ENCODE measurements around the gene APEH. TPM values are rescaled to one million over a fixed set of nuclear protein-coding genes. Genes with fewer than 3 reads are reported as not detected.

Gene APEH
- total and polyA plus RNA-seq, 12 donors, result 18.2 to 140 (median 108) TPM

DNA sequence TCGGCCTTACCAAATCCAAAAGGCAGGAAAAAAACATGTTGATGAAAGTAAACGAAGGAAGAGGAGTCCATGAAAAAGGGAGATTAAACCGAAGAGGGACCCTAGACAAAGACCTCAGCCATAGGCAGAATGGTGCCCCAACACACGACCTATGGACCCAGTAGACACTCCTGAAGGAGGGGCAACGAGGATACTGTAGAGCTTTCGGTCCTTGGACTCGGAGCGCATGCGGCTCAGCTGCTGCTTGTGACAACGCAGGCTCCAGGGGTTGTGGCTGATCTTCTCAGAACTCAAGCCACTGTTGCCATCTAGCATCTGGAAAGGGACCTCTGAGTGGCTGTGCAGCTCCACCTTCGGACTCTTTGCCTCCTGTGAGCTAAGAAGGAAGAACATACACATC is 58.4 kb downstream of the APEH start:
- H3K27me3 ChIP-seq, result no peaks in the 10 kb centered on the region
- H3K4me3 ChIP-seq, result no peak overlapping the region
- no peaks in the 10 kb centered on the region for H3K9me3 ChIP-seq
- DNase-seq (no peak), ATAC-seq (no peak)
- H3K4me1 ChIP-seq, result no peaks in the 10 kb centered on the region
- TF ChIP-seq, protein P1, sequence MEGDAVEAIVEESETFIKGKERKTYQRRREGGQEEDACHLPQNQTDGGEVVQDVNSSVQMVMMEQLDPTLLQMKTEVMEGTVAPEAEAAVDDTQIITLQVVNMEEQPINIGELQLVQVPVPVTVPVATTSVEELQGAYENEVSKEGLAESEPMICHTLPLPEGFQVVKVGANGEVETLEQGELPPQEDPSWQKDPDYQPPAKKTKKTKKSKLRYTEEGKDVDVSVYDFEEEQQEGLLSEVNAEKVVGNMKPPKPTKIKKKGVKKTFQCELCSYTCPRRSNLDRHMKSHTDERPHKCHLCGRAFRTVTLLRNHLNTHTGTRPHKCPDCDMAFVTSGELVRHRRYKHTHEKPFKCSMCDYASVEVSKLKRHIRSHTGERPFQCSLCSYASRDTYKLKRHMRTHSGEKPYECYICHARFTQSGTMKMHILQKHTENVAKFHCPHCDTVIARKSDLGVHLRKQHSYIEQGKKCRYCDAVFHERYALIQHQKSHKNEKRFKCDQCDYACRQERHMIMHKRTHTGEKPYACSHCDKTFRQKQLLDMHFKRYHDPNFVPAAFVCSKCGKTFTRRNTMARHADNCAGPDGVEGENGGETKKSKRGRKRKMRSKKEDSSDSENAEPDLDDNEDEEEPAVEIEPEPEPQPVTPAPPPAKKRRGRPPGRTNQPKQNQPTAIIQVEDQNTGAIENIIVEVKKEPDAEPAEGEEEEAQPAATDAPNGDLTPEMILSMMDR (IDR thresholded peaks at IDR 0.05), result no peak
- WGBS, 2 donors, result 92 to 94% methylated on average over 11 of the region's 11 CpGs
- H3K36me3 ChIP-seq, result peaks cover 0 to 100% (median 40%) of the 10 kb centered on the region in 9 donors
- H3K27ac ChIP-seq, result no peak overlapping the region
- intact Hi-C loops (cut with DNase I), result no loop called here

DNA sequence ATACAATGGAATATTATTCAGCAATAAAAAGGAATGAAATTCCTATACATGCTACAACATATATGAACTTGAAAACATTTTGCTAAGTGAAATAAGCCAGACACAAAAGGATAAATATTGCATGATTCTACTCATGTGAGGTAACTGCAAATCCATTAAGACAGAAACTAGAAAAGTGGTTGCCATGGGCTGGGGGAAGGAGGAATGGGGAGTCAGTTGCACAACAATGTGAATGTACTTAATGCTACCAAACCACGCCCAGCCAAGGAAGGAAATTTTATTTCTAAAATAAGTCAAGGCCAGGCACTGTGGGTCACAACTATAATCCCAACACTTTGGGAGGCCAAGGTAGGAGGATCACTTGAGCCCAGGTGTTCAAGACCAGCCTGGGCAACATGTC is 59.4 kb downstream of the APEH start:
- intact Hi-C loops (cut with DNase I), result no loop called here
- no peak overlapping the region for H3K4me3 ChIP-seq
- ATAC-seq (no peak), DNase-seq (no peak)
- H3K36me3 ChIP-seq, result peaks cover 0 to 100% (median 40%) of the 10 kb centered on the region in 9 donors
- no peaks in the 10 kb centered on the region for H3K9me3 ChIP-seq
- 79 to 89% methylated on average over 1 of the region's 1 CpG for WGBS, 2 donors
- H3K27me3 ChIP-seq, result no peaks in the 10 kb centered on the region
- H3K27ac ChIP-seq, result no peak overlapping the region
- no peaks in the 10 kb centered on the region for H3K4me1 ChIP-seq
- TF ChIP-seq, protein P1 (IDR thresholded peaks at IDR 0.05), result no peak

Other genes with a start within 250 kb of the APEH start
- 10 to 100 TPM; 13.9 to 22.5 (median 18.3) TPM for gene NICN1, start 245.0 kb upstream of the APEH start, total RNA-seq
- 1 to 10 TPM; 7.7 to 8.3 TPM for gene NICN1, start 245.0 kb upstream of the APEH start, polyA plus RNA-seq
- 100 to 1,000 TPM; 118 to 173 (median 139) TPM for gene DAG1, start 204.1 kb upstream of the APEH start, total RNA-seq
- gene DAG1, start 204.1 kb upstream of the APEH start, polyA plus RNA-seq, result 10 to 100 TPM; 37.7 to 50.9 TPM
- 1 to 10 TPM in 4 of 10 donors, under 1 TPM in 6; 0.17 to 1.4 (median 0.68) TPM for gene BSN, start 119.9 kb upstream of the APEH start, total RNA-seq
- gene BSN, start 119.9 kb upstream of the APEH start, polyA plus RNA-seq, result under 1 TPM; 0.06 to 0.37 TPM
- 1 to 10 TPM; 2.3 to 5.1 (median 3.8) TPM for gene MST1, start 15.1 kb downstream of the APEH start, total RNA-seq
- gene MST1, start 15.1 kb downstream of the APEH start, polyA plus RNA-seq, result 10 to 100 TPM in 1 of 2 donors, 1 to 10 TPM in 1; 3.3 to 16.0 TPM
- gene RNF123, start 15.2 kb downstream of the APEH start, total RNA-seq, result 10 to 100 TPM; 41.5 to 61.8 (median 51.4) TPM
- 10 to 100 TPM; 23.6 to 30.8 TPM for gene RNF123, start 15.2 kb downstream of the APEH start, polyA plus RNA-seq
- gene AMIGO3, start 45.3 kb downstream of the APEH start, total RNA-seq, result under 1 TPM in 2 of 10 donors, not detected in 8; 0.09 to 0.15 TPM
- gene AMIGO3, start 45.3 kb downstream of the APEH start, polyA plus RNA-seq, result 1 to 10 TPM; 1.8 to 2.1 TPM
- gene GMPPB, start 49.6 kb downstream of the APEH start, total RNA-seq, result 10 to 100 TPM in 8 of 10 donors, 1 to 10 TPM in 2; 9.6 to 30.4 (median 12.9) TPM
- 10 to 100 TPM in 1 of 2 donors, 1 to 10 TPM in 1; 8.7 to 48.8 TPM for gene GMPPB, start 49.6 kb downstream of the APEH start, polyA plus RNA-seq
- gene IP6K1, start 112.2 kb downstream of the APEH start, total RNA-seq, result 10 to 100 TPM; 13.7 to 24.4 (median 16.6) TPM
- 10 to 100 TPM in 1 of 2 donors, 1 to 10 TPM in 1; 9.0 to 12.3 TPM for gene IP6K1, start 112.2 kb downstream of the APEH start, polyA plus RNA-seq
- not detected for gene CDHR4, start 125.5 kb downstream of the APEH start, total RNA-seq
- under 1 TPM; 0.01 to 0.80 TPM for gene CDHR4, start 125.5 kb downstream of the APEH start, polyA plus RNA-seq
- 1 to 10 TPM; 1.8 to 5.7 (median 2.5) TPM for gene INKA1, start 128.9 kb downstream of the APEH start, total RNA-seq
- gene INKA1, start 128.9 kb downstream of the APEH start, polyA plus RNA-seq, result 1 to 10 TPM; 4.2 to 8.6 TPM
- 10 to 100 TPM; 13.1 to 47.0 (median 22.0) TPM for gene UBA7, start 139.6 kb downstream of the APEH start, total RNA-seq
- gene UBA7, start 139.6 kb downstream of the APEH start, polyA plus RNA-seq, result 10 to 100 TPM; 12.0 to 57.6 TPM
- gene TRAIP, start 182.2 kb downstream of the APEH start, total RNA-seq, result 1 to 10 TPM in 7 of 10 donors, under 1 TPM in 3; 0.20 to 2.4 (median 1.4) TPM
- 1 to 10 TPM in 1 of 2 donors, under 1 TPM in 1; 0.96 to 1.6 TPM for gene TRAIP, start 182.2 kb downstream of the APEH start, polyA plus RNA-seq
- gene CAMKV, start 195.6 kb downstream of the APEH start, total RNA-seq, result not detected
- not detected for gene CAMKV, start 195.6 kb downstream of the APEH start, polyA plus RNA-seq
- 1 to 10 TPM in 8 of 10 donors, under 1 TPM in 2; 0.53 to 4.4 (median 1.6) TPM for gene MST1R, start 229.5 kb downstream of the APEH start, total RNA-seq
- 1 to 10 TPM; 1.7 to 7.1 TPM for gene MST1R, start 229.5 kb downstream of the APEH start, polyA plus RNA-seq